ENCODE measurements around the gene CTNND2. TPM values are rescaled to one million over a fixed set of nuclear protein-coding genes. Genes with fewer than 3 reads are reported as not detected.

Gene CTNND2
- total RNA-seq, 1 donor from 2014 or later: 13.9 TPM

GRCh38 chr5:11611011-11611410, 293.2 kb downstream of the CTNND2 start:
- Histone ChIP-seq H3K27ac (no peak overlapping the region), H3K4me1 (no peaks in the 10 kb centered on the region), H3K9ac (no peak overlapping the region), H3K4me3 (no peak overlapping the region), H3K4me2 (no peak overlapping the region), H3F3A (ENCODE audit: low read depth) (no peaks in the 10 kb centered on the region), H4K20me1 (ENCODE audit: low read depth) (no peaks in the 10 kb centered on the region), H2AFZ (replicated peaks) (no peak overlapping the region), H3K79me2 (ENCODE audit: low read depth) (no peaks in the 10 kb centered on the region), H3K27me3 (no peaks in the 10 kb centered on the region), H3K36me3 (no peaks in the 10 kb centered on the region), H3K9me3 (ENCODE audit: low read depth) (no peaks in the 10 kb centered on the region)
- Mint-ChIP-seq H3K4me3 (no peak overlapping the region), H3K27me3 (ENCODE audit: insufficient read depth, low read depth) (peaks cover 2% of the 10 kb centered on the region), H3K4me1 (peaks cover 5% of the 10 kb centered on the region), H3K27ac (no peak overlapping the region), H3K9me3 (no peaks in the 10 kb centered on the region), H3K36me3 (no peaks in the 10 kb centered on the region)
- DNase-seq (ENCODE audit: low spot score): no peak
- TF ChIP-seq, protein P1, sequence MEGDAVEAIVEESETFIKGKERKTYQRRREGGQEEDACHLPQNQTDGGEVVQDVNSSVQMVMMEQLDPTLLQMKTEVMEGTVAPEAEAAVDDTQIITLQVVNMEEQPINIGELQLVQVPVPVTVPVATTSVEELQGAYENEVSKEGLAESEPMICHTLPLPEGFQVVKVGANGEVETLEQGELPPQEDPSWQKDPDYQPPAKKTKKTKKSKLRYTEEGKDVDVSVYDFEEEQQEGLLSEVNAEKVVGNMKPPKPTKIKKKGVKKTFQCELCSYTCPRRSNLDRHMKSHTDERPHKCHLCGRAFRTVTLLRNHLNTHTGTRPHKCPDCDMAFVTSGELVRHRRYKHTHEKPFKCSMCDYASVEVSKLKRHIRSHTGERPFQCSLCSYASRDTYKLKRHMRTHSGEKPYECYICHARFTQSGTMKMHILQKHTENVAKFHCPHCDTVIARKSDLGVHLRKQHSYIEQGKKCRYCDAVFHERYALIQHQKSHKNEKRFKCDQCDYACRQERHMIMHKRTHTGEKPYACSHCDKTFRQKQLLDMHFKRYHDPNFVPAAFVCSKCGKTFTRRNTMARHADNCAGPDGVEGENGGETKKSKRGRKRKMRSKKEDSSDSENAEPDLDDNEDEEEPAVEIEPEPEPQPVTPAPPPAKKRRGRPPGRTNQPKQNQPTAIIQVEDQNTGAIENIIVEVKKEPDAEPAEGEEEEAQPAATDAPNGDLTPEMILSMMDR (IDR thresholded peaks at IDR 0.05): no peak
- TF ChIP-seq EZH2 (IDR thresholded peaks at IDR 0.05) (no peak), EZH2phosphoT487 (IDR thresholded peaks at IDR 0.05) (no peak)

GRCh38 chr5:11609570-11610303, 294.5 kb downstream of the CTNND2 start:
- Mint-ChIP-seq H3K9me3 (no peaks in the 10 kb centered on the region), H3K4me3 (no peak overlapping the region)

GRCh38 chr5:11608530-11608929, 295.7 kb downstream of the CTNND2 start:
- no peaks in the 10 kb centered on the region for H4K20me1 ChIP-seq (ENCODE audit: low read depth)
- H3K36me3 Mint-ChIP-seq: no peaks in the 10 kb centered on the region
- no peak overlapping the region for H3K27ac ChIP-seq
- H3K9me3 ChIP-seq (ENCODE audit: low read depth): no peaks in the 10 kb centered on the region
- no peak for DNase-seq (ENCODE audit: low spot score)
- no peak overlapping the region for H3K4me2 ChIP-seq
- no peak overlapping the region for H2AFZ ChIP-seq (replicated peaks)
- no peaks in the 10 kb centered on the region for H3K27me3 ChIP-seq
- no peak overlapping the region for H3K27ac Mint-ChIP-seq
- TF ChIP-seq, protein P1 (IDR thresholded peaks at IDR 0.05): no peak
- no peak for TF ChIP-seq EZH2phosphoT487 (IDR thresholded peaks at IDR 0.05)
- TF ChIP-seq EZH2 (IDR thresholded peaks at IDR 0.05): no peak
- H3K4me3 ChIP-seq: no peak overlapping the region
- H3K4me3 Mint-ChIP-seq: no peak overlapping the region
- peaks cover 5% of the 10 kb centered on the region for H3K4me1 Mint-ChIP-seq
- H3K4me1 ChIP-seq: no peaks in the 10 kb centered on the region
- H3F3A ChIP-seq (ENCODE audit: low read depth): no peaks in the 10 kb centered on the region
- no peaks in the 10 kb centered on the region for H3K9me3 Mint-ChIP-seq
- H3K79me2 ChIP-seq (ENCODE audit: low read depth): no peaks in the 10 kb centered on the region
- no peaks in the 10 kb centered on the region for H3K27me3 Mint-ChIP-seq (ENCODE audit: insufficient read depth, low read depth)
- no peak overlapping the region for H3K9ac ChIP-seq
- H3K36me3 ChIP-seq: no peaks in the 10 kb centered on the region

More at GRCh38 chr5:11609570-11610303, 294.5 kb downstream of the CTNND2 start:
- Mint-ChIP-seq H3K27me3 (ENCODE audit: insufficient read depth, low read depth) (peaks cover 2% of the 10 kb centered on the region), H3K27ac (no peak overlapping the region), H3K4me1 (peaks cover 5% of the 10 kb centered on the region), H3K36me3 (no peaks in the 10 kb centered on the region)
- Histone ChIP-seq H3K36me3 (no peaks in the 10 kb centered on the region), H3K27ac (no peak overlapping the region), H3K4me3 (no peak overlapping the region), H3K4me1 (no peaks in the 10 kb centered on the region), H3F3A (ENCODE audit: low read depth) (no peaks in the 10 kb centered on the region), H3K9me3 (ENCODE audit: low read depth) (no peaks in the 10 kb centered on the region), H4K20me1 (ENCODE audit: low read depth) (no peaks in the 10 kb centered on the region), H2AFZ (replicated peaks) (no peak overlapping the region), H3K9ac (no peak overlapping the region), H3K27me3 (no peaks in the 10 kb centered on the region), H3K79me2 (ENCODE audit: low read depth) (no peaks in the 10 kb centered on the region), H3K4me2 (no peak overlapping the region)
- DNase-seq (ENCODE audit: low spot score): no peak
- TF ChIP-seq, protein P1 (IDR thresholded peaks at IDR 0.05): no peak
